Gastroesophageal sphincter (tissue), 3 donors: ENCODE results near the gene MGME1.

ENCODE experiments used
- CTCF ChIP-seq, 4 experiments: fragments of 200-600 bp in 2 of 4; fragments of 450-650 bp in 2 of 4; sonication (generic) in 1 of 4; IDR thresholded peaks; one replicate each; pipeline ENCODE4 v1.5.1; 2017 to 2019; ENCODE audit warnings: antibody characterized with exemption in 4 of 4, mild to moderate bottlenecking in 2 of 4, moderate library complexity in 2 of 4
- POLR2A ChIP-seq, 2 donors: fragments of 450-650 bp; IDR thresholded peaks; one replicate each; pipeline ENCODE4 v1.6.1; 2017; ENCODE audit warnings: antibody characterized with exemption in 2 of 2, mild to moderate bottlenecking in 2 of 2, moderate library complexity in 1 of 2
- POLR2AphosphoS5 ChIP-seq: sonication (generic); formaldehyde crosslinking; IDR thresholded peaks from one replicate; pipeline ENCODE4 v1.6.1; 2017; ENCODE audit warnings: antibody characterized with exemption

GRCh38 chr20:17933121-17933520 lies 35.7 kb upstream of the MGME1 start:
- TF ChIP-seq CTCF (IDR thresholded peaks at IDR 0.05) (no peak), POLR2AphosphoS5 (no peak), POLR2A (IDR thresholded peaks at IDR 0.05) (no peak)
